Gastrocnemius medialis (tissue), 4 donors: ENCODE results near the gene EXOC3L2. TPM values are rescaled to one million over a fixed set of nuclear protein-coding genes. Genes with fewer than 3 reads are reported as not detected.

Experiments
- ATAC-seq, 2 donors: fragments of 150-250 bp; one replicate each; pipeline ENCODE4 v1.9.1; 2016
- DNase-seq, 2 donors: peaks; one replicate each; pipeline ENCODE4 v3.0.0-alpha.2; 2019
- H3K27ac ChIP-seq, 4 donors: fragments of 200-600 bp; sonication (generic); 1 replicate in 1 of 4; 2 replicates in 3 of 4; pipeline ENCODE4 v1.5.1; 2016 to 2018; ENCODE audit warnings: mild to moderate bottlenecking in 2 of 4, moderate library complexity in 1 of 4
- H3K27me3 ChIP-seq, 3 donors: fragments of 200-600 bp; sonication (generic) in 2 of 3; 1 replicate in 1 of 3; 2 replicates in 2 of 3; pipeline versions ENCODE4 v1.5.1 to v1.6.0; 2016 to 2019; ENCODE audit warnings: mild to moderate bottlenecking in 1 of 3, moderate library complexity in 1 of 3
- H3K36me3 ChIP-seq, 2 donors: fragments of 200-600 bp; sonication (generic) in 1 of 2; one replicate each; pipeline ENCODE4 v1.5.1; 2017 to 2018
- H3K4me1 ChIP-seq, 2 donors: fragments of 200-600 bp; sonication (generic) in 1 of 2; one replicate each; pipeline ENCODE4 v1.5.1; 2016 to 2017; ENCODE audit warnings: mild to moderate bottlenecking in 2 of 2
- H3K4me3 ChIP-seq, 4 donors: fragments of 200-600 bp; sonication (generic) in 3 of 4; 1 replicate in 1 of 4; 2 replicates in 3 of 4; pipeline ENCODE4 v1.5.1; 2016 to 2019; ENCODE audit warnings: mild to moderate bottlenecking in 2 of 4
- H3K9me3 ChIP-seq, 3 donors: fragments of 200-600 bp; sonication (generic) in 2 of 3; 1 replicate in 1 of 3; 2 replicates in 2 of 3; pipeline ENCODE4 v1.5.1; 2016 to 2019
- CTCF ChIP-seq, 5 experiments: fragments of 450-650 bp in 3 of 5; fragments of 200-600 bp in 2 of 5; sonication (generic) in 2 of 5; IDR thresholded peaks in 4 of 5; conservative IDR thresholded peaks in 1 of 5; 1 replicate in 4 of 5; 2 replicates in 1 of 5; pipeline ENCODE4 v1.5.1; 2016 to 2019; ENCODE audit warnings: antibody characterized with exemption in 5 of 5, mild to moderate bottlenecking in 3 of 5, moderate library complexity in 3 of 5
- POLR2A ChIP-seq, 2 donors: fragments of 450-650 bp; IDR thresholded peaks; one replicate each; pipeline ENCODE4 v1.6.1; 2017; ENCODE audit warnings: antibody characterized with exemption in 2 of 2, mild to moderate bottlenecking in 2 of 2, moderate library complexity in 2 of 2
- in situ Hi-C, 4 donors: fragments of 200-750 bp; cut with MboI; loops; one replicate each; pipeline versions ENCODE4 v1.15.0 to v1.8.0; 2017; ENCODE audit warnings: low sequenced_read_pairs in 4 of 4
- intact Hi-C: fragments of 100-400 bp; cut with DNase I; formaldehyde crosslinking; loops from one replicate; pipeline ENCODE4 v1.15.1; 2023; ENCODE audit warnings: low total_unique reads
- total RNA-seq, 4 donors: library from RNA; depleted of rRNA; stranded (reverse); fragments of >200 nt; gene quantifications; one replicate each; pipeline versions ENCODE4 v1.1.0 to v1.2.3, GENCODE V29; 2016

EXOC3L2 gene
- total RNA-seq, 4 donors from 2014 or later: 0.46 to 0.55 TPM; not detected in 2

GRCh38 chr19:45211751-45212381, 33.3 kb downstream of the EXOC3L2 start:
- TF ChIP-seq POLR2A (IDR thresholded peaks at IDR 0.05): no peak
- TF ChIP-seq CTCF (IDR thresholded peaks at IDR 0.05 in 4 of 5, conservative IDR thresholded peaks at IDR 0.05 in 1 of 5): no peak
- DNase-seq (no peak), ATAC-seq (peak in 1 of 2 donors; percentile 33)
- in situ Hi-C loops (no loop called here), intact Hi-C loops (no loop called here)
- H3K4me1 ChIP-seq: no peaks in the 10 kb centered on the region
- no peaks in the 10 kb centered on the region for H3K9me3 ChIP-seq
- H3K27me3 ChIP-seq: peaks cover 13 to 19% (median 18%) of the 10 kb centered on the region in 3 donors
- H3K27ac ChIP-seq: peak overlapping the region; percentile 24 to 64 (median 56)
- no peak overlapping the region for H3K4me3 ChIP-seq
- H3K36me3 ChIP-seq: no peaks in the 10 kb centered on the region

DNA sequence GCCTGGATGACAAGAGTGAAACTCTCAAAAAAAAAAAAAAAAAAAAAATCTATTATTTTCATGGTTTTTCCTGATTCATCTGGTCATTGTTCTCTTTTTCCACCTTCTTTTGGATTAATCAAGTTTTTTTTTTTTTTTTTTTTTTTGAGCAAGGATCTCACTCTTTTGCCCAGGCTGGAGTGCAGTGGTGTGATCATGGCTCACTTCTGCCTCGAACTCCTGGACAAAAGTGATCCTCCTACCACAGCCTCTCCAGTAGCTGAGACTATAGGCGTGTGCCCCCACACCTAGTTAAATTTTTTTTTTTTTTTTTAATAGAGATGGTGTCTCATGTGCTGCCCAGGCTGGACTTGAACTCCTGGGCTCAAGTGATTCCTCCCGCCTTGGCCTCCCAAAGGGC, 38.9 kb downstream of the EXOC3L2 start:
- intact Hi-C loops: no loop called here

DNA sequence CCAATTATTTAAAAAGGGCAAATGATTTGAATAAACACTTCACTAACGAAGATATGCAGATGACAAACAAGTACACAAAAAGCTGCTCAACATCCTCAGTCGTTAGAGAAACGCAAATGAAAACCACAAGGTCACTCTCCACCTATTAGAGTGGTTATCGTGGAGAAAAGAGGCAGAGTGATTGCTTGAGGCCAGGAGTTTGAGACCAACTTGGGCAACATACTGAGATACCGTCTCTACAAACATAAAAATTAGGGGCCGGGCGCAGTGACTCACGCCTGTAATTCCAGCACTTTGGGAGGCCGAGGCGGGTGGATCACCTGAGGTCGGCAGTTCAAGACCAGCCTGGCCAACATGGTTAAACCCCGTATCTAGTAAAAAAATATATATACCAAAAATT, 39.4 kb downstream of the EXOC3L2 start:
- Histone ChIP-seq H3K4me1 (no peaks in the 10 kb centered on the region), H3K9me3 (no peaks in the 10 kb centered on the region), H3K36me3 (no peaks in the 10 kb centered on the region), H3K27me3 (no peaks in the 10 kb centered on the region), H3K4me3 (no peak overlapping the region), H3K27ac (no peak overlapping the region)
- in situ Hi-C loops (no loop called here), intact Hi-C loops (no loop called here)
- TF ChIP-seq POLR2A (IDR thresholded peaks at IDR 0.05): no peak
- no peak for TF ChIP-seq CTCF (IDR thresholded peaks at IDR 0.05 in 4 of 5, conservative IDR thresholded peaks at IDR 0.05 in 1 of 5)
- no peak for ATAC-seq
- DNase-seq: no peak

More for the DNA sequence above, 38.9 kb downstream of the EXOC3L2 start:
- in situ Hi-C loops: no loop called here
- DNase-seq (no peak), ATAC-seq (no peak)
- no peak for TF ChIP-seq CTCF (IDR thresholded peaks at IDR 0.05 in 4 of 5, conservative IDR thresholded peaks at IDR 0.05 in 1 of 5)
- TF ChIP-seq POLR2A (IDR thresholded peaks at IDR 0.05): no peak
- H3K4me3 ChIP-seq: no peak overlapping the region
- H3K27ac ChIP-seq: no peak overlapping the region
- H3K9me3 ChIP-seq: no peaks in the 10 kb centered on the region
- no peaks in the 10 kb centered on the region for H3K4me1 ChIP-seq
- H3K27me3 ChIP-seq: no peaks in the 10 kb centered on the region
- H3K36me3 ChIP-seq: no peaks in the 10 kb centered on the region

DNA sequence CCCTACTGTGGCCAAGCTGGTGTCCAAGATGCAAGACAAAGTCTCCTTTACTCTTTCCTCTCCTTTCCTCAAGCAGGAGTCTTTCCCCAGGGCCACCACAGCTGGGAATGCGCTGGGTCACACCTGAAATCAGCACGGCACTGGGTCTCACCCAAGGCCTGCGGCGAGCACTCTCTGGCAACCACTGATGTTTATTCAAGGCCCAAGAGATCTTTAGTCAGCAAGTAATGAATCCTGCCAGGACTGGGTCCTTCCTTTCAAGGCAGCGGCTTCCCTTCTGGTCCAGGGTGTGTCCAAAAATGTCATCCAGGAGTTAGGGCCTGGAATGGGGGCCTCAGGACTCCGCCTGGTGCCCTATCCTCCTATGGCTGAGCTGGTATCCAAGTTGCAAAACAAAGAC, 42.6 kb downstream of the EXOC3L2 start:
- Histone ChIP-seq H3K9me3 (no peaks in the 10 kb centered on the region), H3K36me3 (no peaks in the 10 kb centered on the region), H3K27me3 (no peaks in the 10 kb centered on the region), H3K4me1 (no peaks in the 10 kb centered on the region), H3K4me3 (no peak overlapping the region), H3K27ac (no peak overlapping the region)
- no peak for DNase-seq
- intact Hi-C loops (no loop called here), in situ Hi-C loops (loop anchor here in 1 of 4 donors (5.0 kb wide), 1 partner anchor 35 kb away; no protein-coding TSS in a partner anchor)
- no peak for ATAC-seq
- TF ChIP-seq POLR2A (IDR thresholded peaks at IDR 0.05) (no peak), CTCF (IDR thresholded peaks at IDR 0.05 in 4 of 5, conservative IDR thresholded peaks at IDR 0.05 in 1 of 5) (no peak)

DNA sequence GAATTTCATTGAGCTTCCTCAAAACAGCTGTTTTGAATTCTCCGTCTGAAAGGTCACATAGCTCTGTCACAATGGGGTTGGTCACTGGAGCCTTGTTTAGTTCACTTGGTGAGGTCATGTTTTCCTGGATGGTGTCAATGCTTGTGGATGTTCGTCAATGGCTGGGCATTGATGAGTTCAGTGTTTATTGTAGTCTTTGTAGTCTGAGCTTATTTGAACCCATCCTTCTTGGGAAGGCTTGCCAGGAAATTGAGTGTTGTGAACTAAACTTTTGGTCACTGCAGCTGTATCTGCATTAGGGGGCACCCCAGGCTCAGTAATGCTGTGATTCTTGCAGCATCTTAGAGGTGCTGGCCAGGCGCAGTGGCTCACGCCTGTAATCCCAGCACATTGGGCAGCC, 44.6 kb downstream of the EXOC3L2 start:
- no peak for TF ChIP-seq POLR2A (IDR thresholded peaks at IDR 0.05)
- peak in 3 of 5 experiments; percentile 13 to 20 (median 15) for TF ChIP-seq CTCF (IDR thresholded peaks at IDR 0.05 in 4 of 5, conservative IDR thresholded peaks at IDR 0.05 in 1 of 5)
- Histone ChIP-seq H3K4me1 (no peaks in the 10 kb centered on the region), H3K27ac (no peak overlapping the region), H3K9me3 (no peaks in the 10 kb centered on the region), H3K4me3 (no peak overlapping the region), H3K27me3 (no peaks in the 10 kb centered on the region), H3K36me3 (no peaks in the 10 kb centered on the region)
- DNase-seq: no peak
- in situ Hi-C loops: loop anchor here in 1 of 4 donors (5.0 kb wide), 1 partner anchor 37 kb away; no protein-coding TSS in a partner anchor
- ATAC-seq: no peak
- intact Hi-C loops: no loop called here
